Keratinocyte (primary cell): ENCODE data around the gene ACADSB.

Experiments
- EZH2 ChIP-seq: IDR thresholded peaks from one replicate; pipeline ENCODE4 v1.6.1; 2012; ENCODE audit warnings: inconsistent platforms, mild to moderate bottlenecking, low read length, moderate library complexity
- TF ChIP-seq, protein P1 (sequence below), 3 experiments: IDR thresholded peaks in 1 of 3; conservative IDR thresholded peaks in 1 of 3; optimal IDR thresholded peaks in 1 of 3; 2 replicates in 2 of 3; 3 replicates in 1 of 3; pipeline versions ENCODE3 to v1.5.1; 2011; ENCODE audit warnings: low read length in 3 of 3, mild to moderate bottlenecking in 3 of 3, moderate library complexity in 2 of 3, control low read depth in 1 of 3, inconsistent platforms in 1 of 3; ENCODE audit not compliant: insufficient read depth in 2 of 3; ENCODE audit errors: extremely low read depth in 1 of 3

- TF ChIP-seq, protein P1, sequence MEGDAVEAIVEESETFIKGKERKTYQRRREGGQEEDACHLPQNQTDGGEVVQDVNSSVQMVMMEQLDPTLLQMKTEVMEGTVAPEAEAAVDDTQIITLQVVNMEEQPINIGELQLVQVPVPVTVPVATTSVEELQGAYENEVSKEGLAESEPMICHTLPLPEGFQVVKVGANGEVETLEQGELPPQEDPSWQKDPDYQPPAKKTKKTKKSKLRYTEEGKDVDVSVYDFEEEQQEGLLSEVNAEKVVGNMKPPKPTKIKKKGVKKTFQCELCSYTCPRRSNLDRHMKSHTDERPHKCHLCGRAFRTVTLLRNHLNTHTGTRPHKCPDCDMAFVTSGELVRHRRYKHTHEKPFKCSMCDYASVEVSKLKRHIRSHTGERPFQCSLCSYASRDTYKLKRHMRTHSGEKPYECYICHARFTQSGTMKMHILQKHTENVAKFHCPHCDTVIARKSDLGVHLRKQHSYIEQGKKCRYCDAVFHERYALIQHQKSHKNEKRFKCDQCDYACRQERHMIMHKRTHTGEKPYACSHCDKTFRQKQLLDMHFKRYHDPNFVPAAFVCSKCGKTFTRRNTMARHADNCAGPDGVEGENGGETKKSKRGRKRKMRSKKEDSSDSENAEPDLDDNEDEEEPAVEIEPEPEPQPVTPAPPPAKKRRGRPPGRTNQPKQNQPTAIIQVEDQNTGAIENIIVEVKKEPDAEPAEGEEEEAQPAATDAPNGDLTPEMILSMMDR (optimal IDR thresholded peaks at IDR 0.05 in 1 of 3, IDR thresholded peaks at IDR 0.05 in 1 of 3, conservative IDR thresholded peaks at IDR 0.05 in 1 of 3; ENCODE audit: extremely low read depth in 1 of 3, insufficient read depth in 2 of 3, low read length in 3 of 3) = no peak
- no peak for TF ChIP-seq EZH2
Observed at GRCh38 chr10:123081896-123082295, 73.1 kb downstream of the ACADSB start.
